T-cell (primary cell): ENCODE measurements around the gene CPNE4. TPM values are rescaled to one million over a fixed set of nuclear protein-coding genes. Genes with fewer than 3 reads are reported as not detected.

ENCODE experiments used
- ATAC-seq, 4 experiments: fragments of 200-7000 bp in 3 of 4; fragments of 150-1000 bp in 1 of 4; cut with Tn5 transposase; replicated peaks in 1 of 4; 1 replicate in 3 of 4; 2 replicates in 1 of 4; pipeline ENCODE4 v1.10.0; 2021; ENCODE audit warnings: moderate library complexity in 3 of 4, mild to moderate bottlenecking in 2 of 4, moderate number of reproducible peaks in 1 of 4
- CTCF ChIA-PET, 2 donors: fragments of 300-600 bp; sonication (Branson Sonifier 250); formaldehyde crosslinking; loops; one replicate each; lab custom pipeline; 2022; ENCODE audit warnings: antibody characterized with exemption in 2 of 2; lab: Charles Lee
- POLR2A ChIA-PET, 2 donors: fragments of 300-600 bp; sonication (Branson Sonifier 250); formaldehyde crosslinking; loops; one replicate each; lab custom pipeline; 2022; ENCODE audit warnings: antibody characterized with exemption in 2 of 2; lab: Charles Lee
- DNase-seq, 35 experiments: peaks; one replicate each; pipeline versions ENCODE4 v3.0.0 to v3.0.0-alpha.2; 2013 to 2023
- H3K27ac ChIP-seq: one replicate; pipeline ENCODE4 v1.5.1; 2013; ENCODE audit warnings: low read length
- H3K27me3 ChIP-seq, 2 experiments: replicated peaks in 1 of 2; 1 replicate in 1 of 2; 2 replicates in 1 of 2; pipeline versions ENCODE4 v1.6.1 to v1.7.0; 2013; ENCODE audit warnings: low read length in 1 of 2, mixed read lengths in 1 of 2; ENCODE audit not compliant: control insufficient read depth in 2 of 2, insufficient read depth in 2 of 2; ENCODE audit errors: extremely low read depth in 1 of 2
- H3K36me3 ChIP-seq, 2 donors: 1 replicate in 1 of 2; 2 replicates in 1 of 2; pipeline versions ENCODE4 v1.6.1 to v1.7.0; 2013; ENCODE audit warnings: low read length in 1 of 2; ENCODE audit not compliant: control insufficient read depth in 2 of 2, insufficient read depth in 1 of 2; ENCODE audit errors: extremely low read depth in 1 of 2
- H3K4me1 ChIP-seq, 2 experiments: 1 replicate in 1 of 2; 2 replicates in 1 of 2; pipeline versions ENCODE4 v1.6.1 to v1.7.0; 2013; ENCODE audit warnings: low read length in 2 of 2, mixed read lengths in 1 of 2; ENCODE audit not compliant: insufficient read depth in 2 of 2, control insufficient read depth in 1 of 2; ENCODE audit errors: extremely low read depth in 1 of 2
- H3K4me3 ChIP-seq, 2 donors: 1 replicate in 1 of 2; 2 replicates in 1 of 2; pipeline versions ENCODE4 v1.5.1 to v1.7.0; 2013; ENCODE audit warnings: mild to moderate bottlenecking in 2 of 2, low read length in 1 of 2, moderate library complexity in 1 of 2; ENCODE audit not compliant: control insufficient read depth in 1 of 2; ENCODE audit errors: extremely low read depth in 1 of 2
- H3K9me3 ChIP-seq: 2 replicates; pipeline ENCODE4 v1.7.0; 2013
- H3K27ac Mint-ChIP-seq, 2 donors: one replicate each; pipeline ENCODE4 v1.8.0; 2020 to 2021; ENCODE audit warnings: mild to moderate bottlenecking in 2 of 2, mixed read lengths in 2 of 2
- H3K27me3 Mint-ChIP-seq, 2 donors: one replicate each; pipeline ENCODE4 v1.8.0; 2021 to 2022; ENCODE audit warnings: mixed read lengths in 2 of 2
- H3K36me3 Mint-ChIP-seq: one replicate; pipeline ENCODE4 v1.8.0; 2021; ENCODE audit warnings: mixed read lengths
- H3K4me1 Mint-ChIP-seq, 3 donors: one replicate each; pipeline ENCODE4 v1.8.0; 2020 to 2022; ENCODE audit warnings: mixed read lengths in 3 of 3, mild to moderate bottlenecking in 1 of 3
- H3K4me3 Mint-ChIP-seq, 3 donors: one replicate each; pipeline ENCODE4 v1.8.0; 2020 to 2022; ENCODE audit warnings: mild to moderate bottlenecking in 3 of 3, mixed read lengths in 3 of 3, moderate library complexity in 3 of 3
- H3K9me3 Mint-ChIP-seq, 3 donors: one replicate each; pipeline ENCODE4 v1.8.0; 2020 to 2022; ENCODE audit warnings: mixed read lengths in 3 of 3
- WGBS: methylation state at CpG from one replicate; pipeline ENCODE4 v1.1.5; 2013; ENCODE audit warnings: missing lambda C conversion rate; ENCODE audit not compliant: insufficient coverage; 5-methylcytosine and 5-hydroxymethylcytosine counted together
- total RNA-seq, 35 experiments: library from RNA in 6 of 35; stranded (reverse) in 6 of 35; fragments of 120-200 nt in 1 of 35; gene quantifications; one replicate each; pipeline versions ENCODE4 v1.2.1 to v1.2.4 and lab custom pipeline; 2013 to 2026

Gene CPNE4
- total RNA-seq, 5 donors from 2014 or later (not counting 1 experiment from before 2014, with no cell fraction given): not detected

GRCh38 chr3:131901686-131902085, 133.1 kb downstream of the CPNE4 start:
- no CpG with 5 or more reads among the region's 1 CpG for WGBS
- CTCF ChIA-PET: no interaction called here
- no peak overlapping the region for H3K4me3 ChIP-seq

GRCh38 chr3:131900891-131901290, 133.9 kb downstream of the CPNE4 start:
- Histone ChIP-seq H3K4me1 (no peaks in the 10 kb centered on the region), H3K4me3 (no peak overlapping the region), H3K36me3 (no peaks in the 10 kb centered on the region), H3K27me3 (no peaks in the 10 kb centered on the region), H3K9me3 (no peaks in the 10 kb centered on the region), H3K27ac (no peak overlapping the region)
- CTCF ChIA-PET: interaction anchor here in 1 of 2 donors (0.5 kb wide), 1 partner anchor 1371 kb away, joined by 4 read pairs; no protein-coding TSS in a partner anchor
- no peaks in the 10 kb centered on the region for H3K4me1 Mint-ChIP-seq
- DNase-seq: no peak
- H3K27ac Mint-ChIP-seq: no peak overlapping the region
- H3K9me3 Mint-ChIP-seq: no peaks in the 10 kb centered on the region
- H3K4me3 Mint-ChIP-seq: no peak overlapping the region
- no peaks in the 10 kb centered on the region for H3K36me3 Mint-ChIP-seq
- ATAC-seq: no peak
- WGBS: no CpG with 5 or more reads among the region's 1 CpG
- H3K27me3 Mint-ChIP-seq: no peaks in the 10 kb centered on the region
- POLR2A ChIA-PET: no interaction called here

More at GRCh38 chr3:131901686-131902085, 133.1 kb downstream of the CPNE4 start:
- Mint-ChIP-seq H3K4me3 (no peak overlapping the region), H3K9me3 (no peaks in the 10 kb centered on the region), H3K27me3 (no peaks in the 10 kb centered on the region), H3K27ac (no peak overlapping the region), H3K4me1 (no peaks in the 10 kb centered on the region), H3K36me3 (no peaks in the 10 kb centered on the region)
- Histone ChIP-seq H3K4me1 (no peaks in the 10 kb centered on the region), H3K27ac (no peak overlapping the region), H3K9me3 (no peaks in the 10 kb centered on the region), H3K27me3 (no peaks in the 10 kb centered on the region), H3K36me3 (no peaks in the 10 kb centered on the region)
- no peak for DNase-seq
- POLR2A ChIA-PET: no interaction called here
- ATAC-seq: no peak

- Mint-ChIP-seq H3K36me3 (no peaks in the 10 kb centered on the region), H3K9me3 (no peaks in the 10 kb centered on the region), H3K27ac (no peak overlapping the region), H3K27me3 (no peaks in the 10 kb centered on the region), H3K4me1 (no peaks in the 10 kb centered on the region), H3K4me3 (no peak overlapping the region)
- Histone ChIP-seq H3K27me3 (no peaks in the 10 kb centered on the region), H3K9me3 (no peaks in the 10 kb centered on the region), H3K27ac (no peak overlapping the region), H3K4me3 (no peak overlapping the region), H3K36me3 (no peaks in the 10 kb centered on the region), H3K4me1 (no peaks in the 10 kb centered on the region)
- ATAC-seq (no peak), DNase-seq (no peak)
- CTCF ChIA-PET: no interaction called here
- WGBS: 86% methylated on average over 1 of the region's 5 CpGs
- POLR2A ChIA-PET: no interaction called here
Observed at GRCh38 chr3:131899021-131899420, 135.8 kb downstream of the CPNE4 start.

GRCh38 chr3:131898346-131898745, 136.5 kb downstream of the CPNE4 start:
- POLR2A ChIA-PET: no interaction called here
- no peak overlapping the region for H3K27ac Mint-ChIP-seq

GRCh38 chr3:131896285-131896684, 138.5 kb downstream of the CPNE4 start:
- ATAC-seq: no peak
- no peaks in the 10 kb centered on the region for H3K4me1 ChIP-seq
- H3K4me1 Mint-ChIP-seq: no peaks in the 10 kb centered on the region
- H3K36me3 ChIP-seq: no peaks in the 10 kb centered on the region
- POLR2A ChIA-PET: no interaction called here
- H3K4me3 ChIP-seq: no peak overlapping the region
- H3K4me3 Mint-ChIP-seq: no peak overlapping the region
- no peaks in the 10 kb centered on the region for H3K27me3 Mint-ChIP-seq
- H3K9me3 Mint-ChIP-seq: no peaks in the 10 kb centered on the region
- no peak overlapping the region for H3K27ac ChIP-seq
- no peak for DNase-seq
- CTCF ChIA-PET: no interaction called here
- H3K27ac Mint-ChIP-seq: no peak overlapping the region
- no peaks in the 10 kb centered on the region for H3K36me3 Mint-ChIP-seq
- H3K27me3 ChIP-seq: no peaks in the 10 kb centered on the region
- no CpG with 5 or more reads among the region's 1 CpG for WGBS
- no peaks in the 10 kb centered on the region for H3K9me3 ChIP-seq

More at GRCh38 chr3:131898346-131898745, 136.5 kb downstream of the CPNE4 start:
- Histone ChIP-seq H3K36me3 (no peaks in the 10 kb centered on the region), H3K27me3 (no peaks in the 10 kb centered on the region), H3K4me1 (no peaks in the 10 kb centered on the region), H3K4me3 (no peak overlapping the region), H3K9me3 (no peaks in the 10 kb centered on the region), H3K27ac (no peak overlapping the region)
- Mint-ChIP-seq H3K9me3 (no peaks in the 10 kb centered on the region), H3K36me3 (no peaks in the 10 kb centered on the region), H3K4me3 (no peak overlapping the region), H3K4me1 (no peaks in the 10 kb centered on the region), H3K27me3 (no peaks in the 10 kb centered on the region)
- DNase-seq (no peak), ATAC-seq (no peak)
- CTCF ChIA-PET: no interaction called here

- WGBS: no CpG with 5 or more reads among the region's 3 CpGs
- Mint-ChIP-seq H3K36me3 (no peaks in the 10 kb centered on the region), H3K27me3 (peaks cover 0 to under 1% of the 10 kb centered on the region in 2 donors), H3K9me3 (no peaks in the 10 kb centered on the region), H3K4me1 (no peaks in the 10 kb centered on the region), H3K27ac (no peak overlapping the region), H3K4me3 (no peak overlapping the region)
- no peak overlapping the region for H3K4me3 ChIP-seq
- POLR2A ChIA-PET: no interaction called here
- H3K27me3 ChIP-seq: no peaks in the 10 kb centered on the region
- H3K4me1 ChIP-seq: no peaks in the 10 kb centered on the region
- ATAC-seq (no peak), DNase-seq (no peak)
- CTCF ChIA-PET: no interaction called here
- H3K36me3 ChIP-seq: no peaks in the 10 kb centered on the region
- H3K27ac ChIP-seq: no peak overlapping the region
- H3K9me3 ChIP-seq: no peaks in the 10 kb centered on the region
Observed at GRCh38 chr3:131895766-131896165, 139.0 kb downstream of the CPNE4 start.

- H3K27me3 ChIP-seq: no peaks in the 10 kb centered on the region
- no peaks in the 10 kb centered on the region for H3K4me1 Mint-ChIP-seq
- ATAC-seq (no peak), DNase-seq (no peak)
- peaks cover 5% of the 10 kb centered on the region in 2 donors for H3K27me3 Mint-ChIP-seq
- no peak overlapping the region for H3K27ac ChIP-seq
- no peak overlapping the region for H3K4me3 ChIP-seq
- no peaks in the 10 kb centered on the region for H3K36me3 Mint-ChIP-seq
- H3K27ac Mint-ChIP-seq: no peak overlapping the region
- H3K4me1 ChIP-seq: no peaks in the 10 kb centered on the region
- no peak overlapping the region for H3K4me3 Mint-ChIP-seq
- ChIA-PET POLR2A (interaction anchor here in 1 of 2 donors (0.6 kb wide), 1 partner anchor 44 kb away, joined by 3 read pairs; no protein-coding TSS in a partner anchor), CTCF (no interaction called here)
- H3K9me3 ChIP-seq: no peaks in the 10 kb centered on the region
- H3K36me3 ChIP-seq: no peaks in the 10 kb centered on the region
- H3K9me3 Mint-ChIP-seq: no peaks in the 10 kb centered on the region
Observed at GRCh38 chr3:131892331-131892730, 142.5 kb downstream of the CPNE4 start.
